HL-60 (cell line): ENCODE measurements around the gene IRS2.

Experiments
- CTCF ChIP-seq: IDR thresholded peaks from one replicate; pipeline ENCODE4 v1.5.1; 2011; ENCODE audit warnings: low read length, control low read depth, inconsistent platforms; ENCODE audit not compliant: insufficient read depth
- REST ChIP-seq: IDR thresholded peaks from 2 replicates; pipeline ENCODE4 v1.6.1; 2012; ENCODE audit warnings: low read depth; ENCODE audit not compliant: insufficient replicate concordance

DNA sequence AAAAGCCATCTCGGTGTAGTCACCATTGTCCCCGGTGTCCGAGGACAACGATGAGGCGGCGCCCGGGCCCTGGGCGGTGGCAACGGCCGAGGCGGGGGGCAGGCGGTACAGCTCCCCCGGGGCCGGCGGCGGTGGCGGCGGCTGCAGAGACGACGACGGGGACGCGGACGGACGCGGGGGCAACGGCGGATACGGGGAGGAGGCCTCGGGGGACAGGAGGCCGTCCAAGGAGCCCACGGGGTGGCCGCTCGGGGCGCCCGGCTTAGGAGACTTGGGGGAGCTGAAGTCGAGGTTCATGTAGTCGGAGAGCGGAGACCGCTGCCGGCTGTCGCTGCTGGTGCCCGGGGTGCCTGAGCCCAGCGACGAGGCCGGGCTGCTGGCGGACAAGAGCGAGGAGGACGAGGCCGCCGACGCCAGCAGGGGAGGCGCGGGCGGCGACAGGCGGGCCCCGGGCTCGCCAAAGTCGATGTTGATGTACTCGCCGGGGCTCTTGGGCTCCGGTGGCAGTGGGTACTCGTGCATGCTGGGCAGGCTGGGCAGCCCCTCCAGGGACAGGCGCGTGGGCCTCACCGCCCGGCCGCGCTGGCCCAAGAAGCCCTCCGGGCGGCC is 3.5 kb downstream of the IRS2 start:
- TF ChIP-seq CTCF, result no peak
- no peak for TF ChIP-seq REST
